ENCODE results near the gene MPO.

The MPO gene

GRCh38 chr17:58236394-58236793 is 44.3 kb downstream of the MPO start:
- H3K27ac ChIP-seq, result no peak overlapping the region
- TF ChIP-seq ZFX (IDR thresholded peaks at IDR 0.05) (no peak), CTCF (conservative IDR thresholded peaks at IDR 0.05) (no peak)

GRCh38 chr17:58235821-58236220 is 44.9 kb downstream of the MPO start:
- TF ChIP-seq ZFX (IDR thresholded peaks at IDR 0.05), result no peak
- TF ChIP-seq CTCF (conservative IDR thresholded peaks at IDR 0.05), result no peak
- H3K27ac ChIP-seq, result no peak overlapping the region

- no peak overlapping the region for H3K27ac ChIP-seq
- TF ChIP-seq ZFX (IDR thresholded peaks at IDR 0.05), result no peak
- no peak for TF ChIP-seq CTCF (conservative IDR thresholded peaks at IDR 0.05)
Measured at GRCh38 chr17:58234512-58234911, 46.2 kb downstream of the MPO start.

- TF ChIP-seq CTCF (conservative IDR thresholded peaks at IDR 0.05) (no peak), ZFX (IDR thresholded peaks at IDR 0.05) (no peak)
- no peak overlapping the region for H3K27ac ChIP-seq
Measured at GRCh38 chr17:58233543-58233942, 47.2 kb downstream of the MPO start.

GRCh38 chr17:58232707-58233156 is 48.0 kb downstream of the MPO start:
- H3K27ac ChIP-seq, result no peak overlapping the region
- TF ChIP-seq ZFX (IDR thresholded peaks at IDR 0.05) (no peak), CTCF (conservative IDR thresholded peaks at IDR 0.05) (no peak)

GRCh38 chr17:58231641-58232040 is 49.1 kb downstream of the MPO start:
- no peak overlapping the region for H3K27ac ChIP-seq
- no peak for TF ChIP-seq CTCF (conservative IDR thresholded peaks at IDR 0.05)
- no peak for TF ChIP-seq ZFX (IDR thresholded peaks at IDR 0.05)

- H3K27ac ChIP-seq, result no peak overlapping the region
- TF ChIP-seq ZFX (IDR thresholded peaks at IDR 0.05) (no peak), CTCF (conservative IDR thresholded peaks at IDR 0.05) (no peak)
Measured at GRCh38 chr17:58229881-58230280, 50.9 kb downstream of the MPO start.

All from C4-2B (cell line).